ENCODE results near the gene CCDC15. TPM values are rescaled to one million over a fixed set of nuclear protein-coding genes. Genes with fewer than 3 reads are reported as not detected.
A peak's percentile ranks its signal among the peaks of the same experiment; 100 is the strongest.

CCDC15 gene
- total and polyA plus RNA-seq, 2 of the 4 experiments (the other 2 are of a cell fraction), result 1.1 to 2.0 TPM

DNA sequence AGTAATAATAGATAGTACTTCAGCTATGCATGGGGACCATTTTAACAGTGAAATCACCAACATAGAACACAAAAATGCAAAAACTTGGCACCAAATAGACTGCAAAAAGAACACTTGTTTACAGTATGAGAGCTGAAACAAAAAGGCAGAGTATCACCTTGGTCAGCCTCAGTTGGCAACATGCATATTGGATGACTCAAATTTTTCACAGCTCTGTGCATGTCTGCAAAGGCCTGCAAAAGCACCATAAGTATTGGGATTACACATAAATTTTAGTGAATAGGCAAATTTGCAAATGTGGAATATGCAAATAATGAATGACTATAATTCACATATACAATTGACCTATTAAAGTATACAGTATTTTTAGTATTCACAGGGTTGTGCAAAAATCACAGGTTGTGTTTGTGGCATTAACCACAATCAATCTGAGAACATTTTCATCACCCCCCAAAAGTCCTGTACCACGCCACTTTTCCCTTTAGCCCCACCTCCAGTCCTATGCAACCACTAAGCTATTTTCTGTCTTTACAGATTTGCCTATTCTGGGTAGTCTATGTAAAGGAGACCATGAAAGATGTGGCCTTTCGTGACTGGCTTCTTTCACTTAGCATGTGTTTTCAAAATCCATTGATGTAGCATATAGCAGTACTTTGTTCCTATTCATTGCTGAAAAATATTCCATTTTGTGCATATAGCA is 47.2 kb downstream of the CCDC15 start:
- H3K27ac ChIP-seq (ENCODE audit: insufficient read depth, low read length), result no peak overlapping the region
- no peak overlapping the region for H3K56ac ChIP-seq (ENCODE audit: extremely low read depth, insufficient read depth, low read length)
- DNase-seq (peak; percentile 37), ATAC-seq (ENCODE audit: low read depth) (no peak)
- in situ Hi-C loops (cut with MboI; ENCODE audit: low sequenced_read_pairs), result no loop called here
- no peaks in the 10 kb centered on the region for H3K9me1 ChIP-seq (ENCODE audit: insufficient read depth, low read length)
- TF ChIP-seq SMC3 (IDR thresholded peaks at IDR 0.05; ENCODE audit: low read depth, low read length), result no peak
- TF ChIP-seq RCOR1 (IDR thresholded peaks at IDR 0.05; ENCODE audit: insufficient replicate concordance, low read length), result no peak
- TF ChIP-seq RAD21 (IDR thresholded peaks at IDR 0.05; ENCODE audit: low read length), result no peak
- no peaks in the 10 kb centered on the region for H3K9me3 ChIP-seq (ENCODE audit: control insufficient read depth, insufficient read depth, low read length)
- no peak overlapping the region for H3K18ac ChIP-seq (ENCODE audit: low read depth, low read length)
- no peak overlapping the region for H3K23ac ChIP-seq (ENCODE audit: low read depth, low read length)
- no peak overlapping the region for H2BK15ac ChIP-seq (ENCODE audit: low read depth, low read length)
- H2BK120ac ChIP-seq (ENCODE audit: low read depth, low read length), result no peak overlapping the region
- intact Hi-C loops (cut with micrococcal nuclease), result no loop called here
- ChIA-PET POLR2A (ENCODE audit: unreplicated experiment) (no interaction called here), CTCF (interaction anchor here (0.6 kb wide), 1 partner anchor 30 kb away, joined by 3 read pairs; no protein-coding TSS in a partner anchor)
- H3K14ac ChIP-seq (replicated peaks; ENCODE audit: low read depth, low read length), result no peak overlapping the region
- H2BK20ac ChIP-seq (ENCODE audit: low read depth, low read length), result no peak overlapping the region
- H4K91ac ChIP-seq (ENCODE audit: insufficient read depth, low read depth, low read length), result no peak overlapping the region
- no peak overlapping the region for H4K5ac ChIP-seq (ENCODE audit: low read depth, low read length)
- no CpG with 5 or more reads among the region's 2 CpGs for WGBS, 2 experiments (ENCODE audit: extremely low coverage in 2 of 2, insufficient read length in 1 of 2)
- H3K79me1 ChIP-seq (ENCODE audit: low read depth in 1 of 2, low read length in 2 of 2), result no peaks in the 10 kb centered on the region
- no peak overlapping the region for H3K4me2 ChIP-seq (ENCODE audit: low read depth, low read length)
- dilution Hi-C loops (cut with HindIII; ENCODE audit: low sequenced_read_pairs, unreplicated experiment), result no loop called here
- H2AK5ac ChIP-seq (ENCODE audit: low read depth, low read length), result no peak overlapping the region
- no peaks in the 10 kb centered on the region for H4K20me1 ChIP-seq (ENCODE audit: insufficient read depth, low read length)
- 0 out of 2 replicates have a peak, but pooled peaks cover 1% of the 10 kb centered on the region for H3K4me1 ChIP-seq (ENCODE audit: control insufficient read depth, insufficient read depth, low read length)
- no peak overlapping the region for H3K9ac ChIP-seq (ENCODE audit: low read depth, low read length)
- BruUV-seq (replicated peaks), result no TSS peak
- H3K27me3 ChIP-seq (ENCODE audit: control insufficient read depth, insufficient read depth, low read length), result no peaks in the 10 kb centered on the region
- H2AK9ac ChIP-seq (replicated peaks; ENCODE audit: low read depth, low read length, poor library complexity), result no peak overlapping the region
- H3K36me3 ChIP-seq (ENCODE audit: control insufficient read depth, insufficient read depth, low read length), result no peaks in the 10 kb centered on the region
- H4K8ac ChIP-seq (ENCODE audit: low read depth in 2 of 2, low read length in 2 of 2), result no peak overlapping the region
- no peak overlapping the region for H2AFZ ChIP-seq (replicated peaks; ENCODE audit: low read length, poor library complexity)
- H2BK5ac ChIP-seq (ENCODE audit: low read depth, low read length, poor library complexity, severe bottlenecking), result no peak overlapping the region
- no peak overlapping the region for H3K4ac ChIP-seq (ENCODE audit: low read depth, low read length)
- no peak overlapping the region for H3K4me3 ChIP-seq (ENCODE audit: insufficient read depth, low read depth, low read length)

Data from IMR-90 (cell line).